ENCODE data around the gene ACBD6. TPM values are rescaled to one million over a fixed set of nuclear protein-coding genes. Genes with fewer than 3 reads are reported as not detected.

The ACBD6 gene
- total RNA-seq, 1 donor from 2014 or later = 73.2 TPM

GRCh38 chr1:180327089-180327488 lies 175.3 kb downstream of the ACBD6 start:
- no peak overlapping the region for H3K4me3 ChIP-seq (ENCODE audit: low read depth, low read length)
- TF ChIP-seq CTCF (IDR thresholded peaks at IDR 0.05; ENCODE audit: insufficient read depth, low read length, poor library complexity, severe bottlenecking) = no peak
- H3K36me3 ChIP-seq (ENCODE audit: control insufficient read depth, insufficient read depth, low read length) = no peaks in the 10 kb centered on the region
- DNase-seq (ENCODE audit: low read depth) = no peak
- no peaks in the 10 kb centered on the region for H3K27me3 ChIP-seq (ENCODE audit: control insufficient read depth, insufficient read depth, low read length)

DNA sequence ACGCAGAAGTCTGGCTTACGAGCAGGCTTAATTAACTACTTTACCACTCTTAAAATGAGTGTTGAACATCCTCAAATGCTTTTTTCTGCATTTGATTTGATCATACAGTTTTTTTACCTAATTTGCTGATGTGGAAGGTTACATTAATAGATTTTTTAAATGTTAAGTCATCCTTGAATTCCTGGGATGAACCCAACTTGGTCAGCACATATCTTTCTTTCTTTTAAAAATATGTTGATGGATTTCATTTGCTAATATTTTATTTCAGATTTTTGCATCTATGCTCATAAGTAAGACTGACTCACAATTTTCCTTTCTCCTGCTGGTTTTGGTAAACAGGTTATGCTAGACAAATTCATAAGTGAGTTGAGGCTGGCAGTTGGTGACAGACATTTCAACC lies 189.5 kb downstream of the ACBD6 start:
- DNase-seq (ENCODE audit: low read depth) = no peak
- Histone ChIP-seq H3K4me3 (ENCODE audit: low read depth, low read length) (no peak overlapping the region), H3K36me3 (ENCODE audit: control insufficient read depth, insufficient read depth, low read length) (no peaks in the 10 kb centered on the region), H3K27me3 (ENCODE audit: control insufficient read depth, insufficient read depth, low read length) (no peaks in the 10 kb centered on the region)
- no peak for TF ChIP-seq CTCF (IDR thresholded peaks at IDR 0.05; ENCODE audit: insufficient read depth, low read length, poor library complexity, severe bottlenecking)

GRCh38 chr1:180311011-180311730 lies 191.2 kb downstream of the ACBD6 start:
- no peaks in the 10 kb centered on the region for H3K36me3 ChIP-seq (ENCODE audit: control insufficient read depth, insufficient read depth, low read length)
- no peak overlapping the region for H3K4me3 ChIP-seq (ENCODE audit: low read depth, low read length)
- no peak for TF ChIP-seq CTCF (IDR thresholded peaks at IDR 0.05; ENCODE audit: insufficient read depth, low read length, poor library complexity, severe bottlenecking)
- DNase-seq (ENCODE audit: low read depth) = no peak
- H3K27me3 ChIP-seq (ENCODE audit: control insufficient read depth, insufficient read depth, low read length) = no peaks in the 10 kb centered on the region

- H3K4me3 ChIP-seq (ENCODE audit: low read depth, low read length) = no peak overlapping the region
- TF ChIP-seq CTCF (IDR thresholded peaks at IDR 0.05; ENCODE audit: insufficient read depth, low read length, poor library complexity, severe bottlenecking) = no peak
- H3K27me3 ChIP-seq (ENCODE audit: control insufficient read depth, insufficient read depth, low read length) = no peaks in the 10 kb centered on the region
- H3K36me3 ChIP-seq (ENCODE audit: control insufficient read depth, insufficient read depth, low read length) = no peaks in the 10 kb centered on the region
- no peak for DNase-seq (ENCODE audit: low read depth)
Observed at GRCh38 chr1:180310095-180310494, 192.3 kb downstream of the ACBD6 start.

- no peak for TF ChIP-seq CTCF (IDR thresholded peaks at IDR 0.05; ENCODE audit: insufficient read depth, low read length, poor library complexity, severe bottlenecking)
- peak; percentile 74 for DNase-seq (ENCODE audit: low read depth)
- Histone ChIP-seq H3K27me3 (ENCODE audit: control insufficient read depth, insufficient read depth, low read length) (no peaks in the 10 kb centered on the region), H3K36me3 (ENCODE audit: control insufficient read depth, insufficient read depth, low read length) (no peaks in the 10 kb centered on the region), H3K4me3 (ENCODE audit: low read depth, low read length) (no peak overlapping the region)
Observed at GRCh38 chr1:180309338-180309737, 193.0 kb downstream of the ACBD6 start.
